ENCODE measurements around the gene SLC26A4.

Gene SLC26A4

DNA sequence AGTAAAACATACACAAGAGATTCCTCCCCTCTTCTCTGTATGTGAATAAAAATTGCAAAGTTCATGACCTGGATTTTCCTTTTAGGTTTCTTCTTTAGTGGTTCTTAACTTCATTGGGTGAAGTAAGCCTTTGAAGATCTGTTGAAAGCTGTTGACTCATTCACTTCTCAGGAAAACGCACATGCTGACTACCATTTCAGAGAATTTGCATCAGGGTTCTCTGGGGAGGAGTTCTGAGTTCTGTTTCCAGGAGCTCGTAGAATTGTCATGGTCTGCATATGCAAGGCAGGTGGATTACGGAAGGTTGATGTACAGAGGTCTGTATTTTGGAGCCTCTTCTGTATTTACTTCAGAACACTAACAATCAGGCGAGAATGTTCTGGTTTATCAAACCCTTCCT is 962 bp upstream of the SLC26A4 start:
- in situ Hi-C loops (cut with MboI; ENCODE audit: low sequenced_read_pairs) = no loop called here

DNA sequence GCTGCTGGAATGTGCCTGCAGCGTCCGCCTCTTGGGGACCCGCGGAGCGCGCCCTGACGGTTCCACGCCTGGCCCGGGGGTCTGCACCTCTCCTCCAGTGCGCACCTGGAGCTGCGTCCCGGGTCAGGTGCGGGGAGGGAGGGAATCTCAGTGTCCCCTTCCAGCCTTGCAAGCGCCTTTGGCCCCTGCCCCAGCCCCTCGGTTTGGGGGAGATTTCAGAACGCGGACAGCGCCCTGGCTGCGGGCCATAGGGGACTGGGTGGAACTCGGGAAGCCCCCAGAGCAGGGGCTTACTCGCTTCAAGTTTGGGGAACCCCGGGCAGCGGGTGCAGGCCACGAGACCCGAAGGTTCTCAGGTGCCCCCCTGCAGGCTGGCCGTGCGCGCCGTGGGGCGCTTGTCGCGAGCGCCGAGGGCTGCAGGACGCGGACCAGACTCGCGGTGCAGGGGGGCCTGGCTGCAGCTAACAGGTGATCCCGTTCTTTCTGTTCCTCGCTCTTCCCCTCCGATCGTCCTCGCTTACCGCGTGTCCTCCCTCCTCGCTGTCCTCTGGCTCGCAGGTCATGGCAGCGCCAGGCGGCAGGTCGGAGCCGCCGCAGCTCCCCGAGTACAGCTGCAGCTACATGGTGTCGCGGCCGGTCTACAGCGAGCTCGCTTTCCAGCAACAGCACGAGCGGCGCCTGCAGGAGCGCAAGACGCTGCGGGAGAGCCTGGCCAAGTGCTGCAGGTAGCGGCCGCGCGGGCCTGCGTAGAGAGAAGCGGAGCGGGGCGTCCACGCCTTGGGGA is 645 bp downstream of the SLC26A4 start:
- in situ Hi-C loops (cut with MboI; ENCODE audit: low sequenced_read_pairs) = no loop called here

DNA sequence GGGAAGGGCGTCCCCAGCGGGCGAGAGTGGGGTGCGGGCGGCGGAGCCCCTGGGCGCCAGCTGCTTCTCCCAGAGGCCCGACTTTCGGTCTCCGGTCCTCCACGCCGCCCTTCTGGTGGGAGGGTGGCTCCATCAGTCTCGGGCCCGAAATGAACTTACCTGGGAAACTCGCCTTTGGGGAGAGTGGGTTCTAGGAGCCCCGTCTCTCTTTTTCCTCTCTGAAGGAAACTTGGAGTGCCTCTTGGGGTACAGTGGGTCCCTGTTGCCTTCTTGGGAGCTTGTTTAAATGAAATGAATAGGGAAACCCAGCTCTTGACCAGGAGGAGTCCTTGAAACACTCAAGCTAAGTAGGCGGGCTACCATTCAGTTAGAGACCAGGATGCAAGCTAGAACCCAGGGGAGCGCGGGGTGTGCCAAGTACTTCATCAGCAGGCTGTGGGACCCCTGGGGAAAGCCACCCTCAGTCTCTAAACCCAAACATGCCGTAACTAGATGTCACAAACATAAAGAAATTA is 1.3 kb downstream of the SLC26A4 start:
- in situ Hi-C loops (cut with MboI; ENCODE audit: low sequenced_read_pairs) = no loop called here

DNA sequence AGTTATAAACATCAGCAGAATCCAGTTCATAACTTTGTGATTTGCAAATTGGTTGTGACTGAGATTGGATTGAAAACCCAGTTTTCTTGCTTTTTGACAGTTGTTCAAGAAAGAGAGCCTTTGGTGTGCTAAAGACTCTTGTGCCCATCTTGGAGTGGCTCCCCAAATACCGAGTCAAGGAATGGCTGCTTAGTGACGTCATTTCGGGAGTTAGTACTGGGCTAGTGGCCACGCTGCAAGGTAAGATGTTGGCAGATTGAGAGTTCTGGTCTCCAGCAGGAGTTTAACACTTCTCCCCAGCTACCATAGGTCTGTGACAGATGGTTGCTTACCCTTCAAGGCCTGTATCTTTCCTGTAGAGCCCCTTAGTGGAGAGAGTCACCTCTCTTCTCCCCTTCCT is 2.6 kb downstream of the SLC26A4 start:
- in situ Hi-C loops (cut with MboI; ENCODE audit: low sequenced_read_pairs) = no loop called here

DNA sequence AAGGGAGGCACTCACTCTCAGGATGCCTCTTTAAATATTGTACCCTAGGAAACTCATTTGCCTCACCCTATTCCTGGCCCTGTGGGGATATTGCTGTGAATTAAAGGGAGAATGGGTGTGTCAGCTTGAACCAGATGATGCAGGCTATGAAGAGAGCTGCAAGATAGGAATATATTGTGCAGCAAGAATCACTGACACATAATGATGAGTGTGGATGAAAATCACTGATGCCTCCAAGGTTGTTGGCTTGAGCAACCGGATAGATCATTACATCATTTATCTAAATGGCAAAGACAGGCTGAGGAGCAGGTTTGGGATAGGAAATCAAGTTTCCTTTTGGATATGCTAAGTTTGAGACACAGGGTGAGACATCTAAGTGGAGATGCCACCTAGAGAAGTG is 6.2 kb downstream of the SLC26A4 start:
- in situ Hi-C loops (cut with MboI; ENCODE audit: low sequenced_read_pairs) = no loop called here

DNA sequence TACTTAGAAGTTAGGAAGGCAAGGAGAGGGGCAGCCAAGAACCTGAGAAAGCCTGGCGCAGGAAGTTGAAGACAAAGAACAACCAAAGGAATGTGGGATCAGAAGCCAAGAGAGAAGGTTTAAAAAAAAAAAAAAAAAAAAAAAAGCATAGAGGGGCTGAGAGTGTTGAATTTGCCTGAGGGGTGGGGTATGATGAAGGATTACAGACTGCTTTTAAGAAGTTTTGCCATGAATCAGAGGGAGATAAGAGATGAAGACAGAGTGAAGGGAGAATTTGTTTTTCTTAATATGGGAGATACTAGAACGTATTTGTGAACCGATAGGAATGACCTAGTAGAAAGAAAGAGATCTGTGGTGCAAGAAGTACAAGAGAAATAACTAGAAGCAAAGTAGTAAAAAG is 6.7 kb downstream of the SLC26A4 start:
- in situ Hi-C loops (cut with MboI; ENCODE audit: low sequenced_read_pairs) = no loop called here

DNA sequence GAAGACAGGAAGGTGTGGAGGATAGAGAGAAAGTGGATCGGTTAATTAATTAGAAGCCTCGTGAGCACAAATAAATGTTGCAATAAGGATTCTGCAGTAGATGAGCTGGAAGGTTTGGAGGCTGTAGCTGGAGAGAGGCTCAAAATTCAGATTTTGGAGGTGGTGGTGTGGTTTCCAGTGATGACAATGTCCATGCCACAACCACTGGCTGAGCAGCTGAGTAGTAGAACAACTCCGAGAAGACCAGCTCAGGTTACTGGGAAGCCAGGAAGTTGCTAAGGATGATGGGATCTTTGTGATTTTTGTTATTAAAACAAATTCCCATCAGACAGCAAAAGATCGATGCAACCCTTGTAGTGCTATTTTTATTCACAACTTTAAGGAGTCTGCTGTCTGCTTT is 7.7 kb downstream of the SLC26A4 start:
- in situ Hi-C loops (cut with MboI; ENCODE audit: low sequenced_read_pairs) = no loop called here

DNA sequence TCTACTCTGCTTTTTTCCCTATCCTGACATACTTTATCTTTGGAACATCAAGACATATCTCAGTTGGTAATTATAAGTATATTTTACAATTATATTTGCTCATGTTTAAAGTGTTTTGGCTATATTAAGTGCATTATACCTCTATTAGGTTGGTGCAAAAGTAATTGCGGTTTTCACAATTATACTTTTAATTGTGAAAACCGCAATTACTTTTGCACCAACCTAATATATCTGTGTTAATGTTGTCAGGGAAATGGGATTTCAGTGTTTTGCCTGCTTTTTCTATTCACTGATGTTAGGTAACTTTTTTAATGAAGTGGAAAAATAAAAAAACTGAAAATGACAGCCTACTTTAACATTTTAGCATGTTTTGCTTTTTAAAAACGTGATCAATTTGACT is 11.6 kb downstream of the SLC26A4 start:
- in situ Hi-C loops (cut with MboI; ENCODE audit: low sequenced_read_pairs) = no loop called here

DNA sequence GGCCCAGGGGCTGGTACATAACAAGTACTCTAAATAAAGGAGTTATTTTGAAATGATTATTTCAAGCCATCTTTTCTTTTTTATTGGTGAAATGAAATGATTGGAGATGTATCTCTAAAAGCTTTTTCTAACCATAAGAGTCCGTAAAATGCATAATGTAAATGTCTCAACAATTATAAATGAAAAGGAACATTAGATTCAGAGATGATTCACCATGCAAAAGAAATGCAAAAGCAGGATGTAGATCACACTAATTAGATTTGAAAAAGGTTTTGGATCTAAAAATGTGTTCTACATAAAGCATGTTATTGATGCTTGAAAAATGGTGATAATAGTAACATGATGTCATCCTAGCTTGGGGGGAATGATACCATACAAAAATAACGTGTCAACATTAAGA is 15.6 kb downstream of the SLC26A4 start:
- in situ Hi-C loops (cut with MboI; ENCODE audit: low sequenced_read_pairs) = no loop called here

DNA sequence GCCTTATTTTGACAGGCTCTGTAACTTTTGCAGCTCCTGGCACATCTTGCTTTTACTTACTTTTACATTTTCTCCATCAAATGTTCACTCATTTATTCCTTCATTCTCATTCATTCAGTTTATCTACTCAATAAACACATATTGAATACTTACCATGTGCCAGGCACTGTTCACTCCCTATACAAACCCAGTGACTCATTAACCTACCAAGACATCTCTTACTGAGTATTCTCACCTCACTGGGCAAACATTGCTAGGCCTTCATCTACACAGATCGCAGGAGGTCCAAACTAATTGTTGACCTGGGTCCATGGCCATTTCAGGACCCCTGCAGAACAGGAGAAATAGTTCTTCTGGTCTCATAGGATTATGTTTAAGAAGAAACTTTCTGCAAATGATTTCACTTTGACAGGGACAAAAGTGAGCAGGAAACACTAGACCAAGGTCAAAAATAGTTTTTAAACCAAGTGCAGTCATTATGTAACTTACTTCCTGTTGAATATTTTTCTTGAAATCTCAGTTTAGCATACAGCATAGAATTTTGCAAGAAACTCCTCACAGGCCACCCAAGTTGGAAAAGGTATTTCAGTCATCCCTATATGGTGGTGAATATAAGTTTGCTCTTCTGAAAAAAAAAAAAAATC is 17.6 kb downstream of the SLC26A4 start:
- in situ Hi-C loops (cut with MboI; ENCODE audit: low sequenced_read_pairs) = no loop called here

DNA sequence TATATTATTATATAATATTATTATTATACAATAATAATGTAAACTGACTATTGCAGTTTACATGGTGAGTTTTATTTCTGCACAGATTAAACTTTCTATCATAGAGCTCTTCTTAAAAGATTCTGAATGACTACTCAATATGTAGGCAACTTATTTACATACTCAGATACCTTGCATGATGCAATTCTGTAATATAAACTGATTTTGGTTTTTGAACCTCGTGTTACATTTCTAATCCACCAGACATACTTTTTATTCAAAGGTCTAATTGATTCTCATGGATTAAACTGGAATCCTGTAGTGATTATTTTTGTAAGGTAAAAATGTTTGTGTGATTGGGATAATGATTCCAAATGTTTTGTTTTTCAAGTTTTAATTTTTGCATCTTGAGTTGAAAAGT is 19.9 kb downstream of the SLC26A4 start:
- in situ Hi-C loops (cut with MboI; ENCODE audit: low sequenced_read_pairs) = no loop called here

DNA sequence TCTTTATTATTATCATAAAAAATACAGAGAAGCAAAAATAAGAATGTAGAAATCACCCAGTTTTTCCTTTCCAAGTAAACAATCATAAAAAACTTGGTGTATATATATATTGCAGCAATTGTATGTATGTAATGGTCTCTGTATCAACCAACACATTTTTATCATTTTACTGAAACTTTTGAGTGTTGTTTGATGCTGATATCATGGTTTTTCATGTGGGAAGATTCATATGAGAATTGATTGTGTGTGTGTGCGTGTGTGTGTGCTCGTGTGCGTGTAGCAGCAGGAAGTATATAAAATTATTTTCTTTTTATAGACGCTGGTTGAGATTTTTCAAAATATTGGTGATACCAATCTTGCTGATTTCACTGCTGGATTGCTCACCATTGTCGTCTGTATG is 22.3 kb downstream of the SLC26A4 start:
- in situ Hi-C loops (cut with MboI; ENCODE audit: low sequenced_read_pairs) = no loop called here

DNA sequence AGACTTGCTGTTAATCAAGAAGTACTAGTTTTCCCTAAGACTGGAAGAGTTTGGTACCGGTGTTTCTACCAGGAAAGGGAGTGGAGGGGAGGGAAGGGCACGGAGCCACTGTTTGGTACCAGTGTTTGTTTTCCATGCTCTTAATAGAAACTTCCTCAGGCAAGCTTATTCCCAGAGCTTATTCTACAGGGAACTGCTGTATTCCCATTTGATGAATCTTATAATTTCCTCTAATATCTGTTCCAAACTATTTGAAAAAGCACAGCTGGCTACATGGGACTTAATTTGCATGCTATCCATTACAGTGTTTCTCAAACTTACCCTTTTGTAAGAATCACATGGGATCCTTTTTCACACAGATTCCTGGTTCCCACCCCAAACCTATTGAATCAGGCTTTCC is 23.7 kb downstream of the SLC26A4 start:
- in situ Hi-C loops (cut with MboI; ENCODE audit: low sequenced_read_pairs) = no loop called here

DNA sequence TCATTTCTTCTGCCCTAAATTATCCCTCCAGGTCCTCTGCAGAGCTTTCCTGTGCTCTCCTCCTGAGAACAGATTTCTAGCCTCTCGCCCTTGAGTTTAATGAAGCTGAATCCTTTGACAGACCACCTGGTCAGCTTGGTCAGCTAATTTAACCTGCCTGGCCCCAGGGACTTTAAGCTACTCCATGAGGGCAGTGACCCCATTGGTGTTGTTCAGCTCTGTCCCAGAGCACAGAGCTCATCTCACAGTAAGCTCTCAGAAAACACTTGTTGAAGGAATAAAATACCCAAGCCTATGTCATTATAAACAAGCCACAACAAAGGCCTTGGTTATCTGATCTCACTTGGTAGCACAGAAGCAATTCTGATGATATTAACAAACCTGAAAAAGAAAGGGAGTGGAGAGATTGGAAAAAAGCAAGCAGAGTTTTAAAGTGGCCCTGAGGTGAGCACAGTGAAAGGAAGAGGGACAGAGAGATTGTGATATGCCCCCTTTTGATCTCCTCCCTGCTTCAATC is 24.4 kb downstream of the SLC26A4 start:
- in situ Hi-C loops (cut with MboI; ENCODE audit: low sequenced_read_pairs) = no loop called here

DNA sequence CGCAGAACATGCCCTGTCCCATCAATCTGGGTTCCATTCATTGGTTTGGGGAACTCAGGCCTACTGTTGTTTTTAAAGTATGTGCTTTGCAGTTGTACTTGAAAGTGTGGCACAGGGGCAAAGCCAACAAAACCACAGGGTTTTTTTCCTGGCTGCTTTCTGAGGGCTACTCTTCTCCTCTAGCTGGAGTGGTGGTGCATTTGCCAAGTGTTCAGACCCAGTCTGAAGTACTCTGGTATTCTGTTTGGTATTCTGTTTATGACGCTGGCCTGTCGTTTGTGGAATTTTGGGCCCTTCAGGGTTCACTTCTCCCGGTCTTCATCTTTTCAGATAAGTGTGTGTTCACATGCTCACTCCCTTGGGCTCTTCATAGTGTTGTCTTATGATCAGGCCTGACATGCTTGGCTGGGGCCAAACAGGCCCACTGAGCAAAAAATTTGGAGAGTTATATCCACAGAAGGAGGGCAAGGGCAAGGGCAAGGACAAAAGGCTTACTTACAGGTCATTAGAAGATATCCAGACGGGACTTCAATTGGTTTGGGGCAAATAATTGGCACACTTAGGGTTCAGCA is 26.3 kb downstream of the SLC26A4 start:
- in situ Hi-C loops (cut with MboI; ENCODE audit: low sequenced_read_pairs) = no loop called here

DNA sequence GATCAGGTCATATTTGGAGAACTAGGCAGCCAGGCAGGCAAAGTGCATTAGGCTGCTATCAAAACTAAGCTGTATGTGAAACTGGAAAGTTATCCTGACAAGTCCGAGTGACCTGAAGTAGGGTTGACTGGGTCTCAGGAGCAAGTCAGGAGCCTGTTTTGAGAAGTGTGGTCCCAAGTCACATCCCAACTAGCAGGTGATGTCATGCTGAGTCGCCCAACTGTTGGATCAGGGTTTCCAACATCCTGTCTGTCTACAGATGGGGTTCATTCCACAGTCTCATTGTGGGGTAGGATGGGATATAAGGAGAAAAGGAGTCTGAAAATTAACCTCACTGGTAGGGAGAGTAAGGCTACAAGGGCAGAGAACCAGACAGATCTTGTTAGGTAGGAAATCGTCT is 27.0 kb downstream of the SLC26A4 start:
- in situ Hi-C loops (cut with MboI; ENCODE audit: low sequenced_read_pairs) = no loop called here

DNA sequence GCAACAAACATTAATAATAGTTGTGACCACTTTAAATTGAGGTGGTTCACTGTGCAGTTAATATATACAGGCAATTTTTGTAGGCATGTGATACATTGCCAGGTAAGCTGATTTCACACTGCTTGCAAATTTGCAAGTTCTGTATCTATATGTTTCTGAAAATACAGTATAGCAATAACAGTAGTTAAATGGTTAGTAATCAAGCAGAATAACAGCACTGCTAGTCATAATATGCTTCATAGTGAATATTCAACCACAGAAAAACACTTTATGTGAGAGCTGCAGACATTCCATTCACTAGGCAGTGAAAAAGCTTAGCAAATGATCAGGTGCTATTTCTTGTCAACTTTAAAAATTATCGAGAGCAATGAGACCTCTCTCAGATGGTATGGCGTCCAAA is 28.9 kb downstream of the SLC26A4 start:
- in situ Hi-C loops (cut with MboI; ENCODE audit: low sequenced_read_pairs) = no loop called here

DNA sequence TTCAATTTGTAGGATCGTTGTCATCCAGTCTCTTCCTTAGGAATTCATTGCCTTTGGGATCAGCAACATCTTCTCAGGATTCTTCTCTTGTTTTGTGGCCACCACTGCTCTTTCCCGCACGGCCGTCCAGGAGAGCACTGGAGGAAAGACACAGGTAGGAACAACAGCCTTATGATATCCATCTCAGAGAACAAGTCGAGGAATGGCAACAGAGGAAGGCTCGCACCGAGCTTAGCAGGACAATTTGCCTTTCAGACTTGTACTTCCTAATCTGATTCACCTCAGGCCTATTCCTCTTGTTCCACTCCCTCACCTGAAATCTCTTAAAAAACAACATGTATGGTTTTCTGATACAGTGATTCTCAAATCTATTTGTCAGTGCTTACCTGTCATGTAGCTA is 29.5 kb downstream of the SLC26A4 start:
- in situ Hi-C loops (cut with MboI; ENCODE audit: low sequenced_read_pairs) = no loop called here

DNA sequence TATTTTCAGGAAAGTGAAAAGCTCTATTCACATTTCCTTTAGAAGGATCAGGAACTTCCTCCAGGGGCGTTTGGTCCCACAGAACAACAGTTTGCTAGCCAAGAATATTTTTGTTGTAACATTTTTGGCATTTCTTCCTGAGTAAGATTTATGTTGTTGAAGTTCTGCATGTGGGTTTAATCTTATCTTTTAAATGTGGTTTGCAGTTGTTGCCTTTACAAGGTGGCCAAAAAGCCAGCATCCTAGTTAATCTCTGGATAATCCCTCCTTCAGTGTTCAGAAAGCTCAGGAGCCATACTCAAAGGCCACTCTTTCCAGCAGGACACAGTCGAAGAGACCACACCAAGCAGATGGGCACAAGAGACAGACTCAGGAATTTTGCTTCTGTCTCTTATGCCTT is 30.0 kb downstream of the SLC26A4 start:
- in situ Hi-C loops (cut with MboI; ENCODE audit: low sequenced_read_pairs) = no loop called here

DNA sequence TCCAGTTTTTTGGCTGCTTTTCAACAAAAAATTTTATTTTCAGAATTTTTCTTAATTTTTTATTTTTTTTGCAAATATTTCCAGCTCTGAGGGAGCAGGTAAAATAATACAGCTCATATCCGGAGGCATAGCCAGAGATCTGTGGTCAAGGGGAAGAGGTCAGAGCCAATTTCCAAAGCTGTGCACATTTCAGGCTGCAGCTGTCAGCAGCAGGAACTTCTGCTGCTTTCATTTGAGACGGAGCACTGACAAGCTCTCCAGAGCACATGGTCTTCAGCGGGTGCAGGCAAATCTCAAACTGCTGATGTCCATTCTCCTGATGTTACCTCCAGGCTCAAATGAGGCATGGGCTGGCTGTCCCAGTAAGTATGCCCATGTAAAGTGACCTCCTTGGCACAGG is 31.1 kb downstream of the SLC26A4 start:
- in situ Hi-C loops (cut with MboI; ENCODE audit: low sequenced_read_pairs) = no loop called here

DNA sequence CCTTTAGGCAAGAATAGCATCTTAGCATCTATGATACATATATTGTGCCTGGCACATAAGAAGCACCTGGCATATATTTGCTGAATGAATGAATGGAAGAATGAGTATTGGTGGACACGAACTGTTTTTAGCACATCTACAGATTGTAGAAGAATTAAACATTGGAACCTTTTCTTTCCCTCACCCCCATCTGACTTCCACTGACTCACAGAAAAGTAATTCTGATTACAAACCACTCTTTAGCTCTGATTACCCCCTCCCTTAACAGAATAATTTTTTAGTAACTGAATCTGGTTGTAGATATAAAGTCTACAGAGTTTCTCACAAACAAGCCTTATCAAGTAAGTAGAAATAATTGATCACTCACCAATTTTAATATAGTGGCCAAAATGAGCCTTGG is 31.9 kb downstream of the SLC26A4 start:
- in situ Hi-C loops (cut with MboI; ENCODE audit: low sequenced_read_pairs) = no loop called here

DNA sequence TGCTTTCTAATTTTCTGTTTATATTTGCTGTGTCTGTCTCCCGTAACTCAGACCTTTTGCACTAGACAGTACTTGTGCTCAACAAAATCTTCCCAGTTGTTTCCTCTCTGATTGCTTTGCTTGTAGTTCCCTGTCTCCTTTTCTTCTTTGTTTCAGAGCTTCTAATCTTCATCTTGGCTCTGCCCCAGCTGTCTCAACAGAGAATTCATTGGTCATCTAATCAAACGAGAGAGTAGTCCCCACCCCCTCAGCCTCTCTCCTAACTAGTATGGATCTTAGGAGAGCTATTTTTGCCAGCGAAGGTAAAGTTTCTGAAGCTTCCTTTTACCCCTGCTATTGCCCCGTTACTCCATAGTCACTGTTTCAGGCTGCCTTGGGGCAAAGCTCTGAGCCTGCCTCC is 32.8 kb downstream of the SLC26A4 start:
- in situ Hi-C loops (cut with MboI; ENCODE audit: low sequenced_read_pairs) = no loop called here
